ENCODE measurements around the gene LSM11. TPM values are rescaled to one million over a fixed set of nuclear protein-coding genes. Genes with fewer than 3 reads are reported as not detected.

LSM11 gene
- polyA plus RNA-seq, 1 donor from 2014 or later = 30.6 TPM

GRCh38 chr5:157714596-157714864 is 29.0 kb upstream of the LSM11 start:
- Histone ChIP-seq H3K9me3 (ENCODE audit: low read length) (no peaks in the 10 kb centered on the region), H3K79me2 (replicated peaks; ENCODE audit: insufficient read depth, low read length) (no peaks in the 10 kb centered on the region), H3K4me2 (ENCODE audit: low read length) (no peak overlapping the region), H3K27me3 (ENCODE audit: insufficient read depth, low read depth, low read length) (no peaks in the 10 kb centered on the region), H3K4me3 (ENCODE audit: low read length) (no peak overlapping the region), H2AFZ (ENCODE audit: low read depth, low read length) (no peak overlapping the region), H3K36me3 (ENCODE audit: insufficient read depth, low read length) (no peaks in the 10 kb centered on the region), H4K20me1 (ENCODE audit: insufficient read depth) (no peaks in the 10 kb centered on the region), H3F3A (ENCODE audit: insufficient read depth, low read length, poor library complexity, severe bottlenecking) (no peaks in the 10 kb centered on the region), H3K9ac (ENCODE audit: low read length) (no peak overlapping the region), H3K27ac (ENCODE audit: low read length) (no peak overlapping the region), H3K9me2 (ENCODE audit: insufficient read depth, low read length) (no peaks in the 10 kb centered on the region)
- TF ChIP-seq TAF1 (IDR thresholded peaks at IDR 0.05; ENCODE audit: low read depth) = no peak
- TF ChIP-seq EZH2 (IDR thresholded peaks at IDR 0.05; ENCODE audit: borderline replicate concordance, insufficient read depth, low read length, poor library complexity, severe bottlenecking) = no peak
- TF ChIP-seq CTCF (IDR thresholded peaks at IDR 0.05; ENCODE audit: poor library complexity, severe bottlenecking) = no peak
- TF ChIP-seq, protein P1, sequence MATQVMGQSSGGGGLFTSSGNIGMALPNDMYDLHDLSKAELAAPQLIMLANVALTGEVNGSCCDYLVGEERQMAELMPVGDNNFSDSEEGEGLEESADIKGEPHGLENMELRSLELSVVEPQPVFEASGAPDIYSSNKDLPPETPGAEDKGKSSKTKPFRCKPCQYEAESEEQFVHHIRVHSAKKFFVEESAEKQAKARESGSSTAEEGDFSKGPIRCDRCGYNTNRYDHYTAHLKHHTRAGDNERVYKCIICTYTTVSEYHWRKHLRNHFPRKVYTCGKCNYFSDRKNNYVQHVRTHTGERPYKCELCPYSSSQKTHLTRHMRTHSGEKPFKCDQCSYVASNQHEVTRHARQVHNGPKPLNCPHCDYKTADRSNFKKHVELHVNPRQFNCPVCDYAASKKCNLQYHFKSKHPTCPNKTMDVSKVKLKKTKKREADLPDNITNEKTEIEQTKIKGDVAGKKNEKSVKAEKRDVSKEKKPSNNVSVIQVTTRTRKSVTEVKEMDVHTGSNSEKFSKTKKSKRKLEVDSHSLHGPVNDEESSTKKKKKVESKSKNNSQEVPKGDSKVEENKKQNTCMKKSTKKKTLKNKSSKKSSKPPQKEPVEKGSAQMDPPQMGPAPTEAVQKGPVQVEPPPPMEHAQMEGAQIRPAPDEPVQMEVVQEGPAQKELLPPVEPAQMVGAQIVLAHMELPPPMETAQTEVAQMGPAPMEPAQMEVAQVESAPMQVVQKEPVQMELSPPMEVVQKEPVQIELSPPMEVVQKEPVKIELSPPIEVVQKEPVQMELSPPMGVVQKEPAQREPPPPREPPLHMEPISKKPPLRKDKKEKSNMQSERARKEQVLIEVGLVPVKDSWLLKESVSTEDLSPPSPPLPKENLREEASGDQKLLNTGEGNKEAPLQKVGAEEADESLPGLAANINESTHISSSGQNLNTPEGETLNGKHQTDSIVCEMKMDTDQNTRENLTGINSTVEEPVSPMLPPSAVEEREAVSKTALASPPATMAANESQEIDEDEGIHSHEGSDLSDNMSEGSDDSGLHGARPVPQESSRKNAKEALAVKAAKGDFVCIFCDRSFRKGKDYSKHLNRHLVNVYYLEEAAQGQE (IDR thresholded peaks at IDR 0.05; ENCODE audit: borderline replicate concordance) = no peak
- no peak for TF ChIP-seq EP300 (conservative IDR thresholded peaks at IDR 0.05; ENCODE audit: poor library complexity, severe bottlenecking)
- TF ChIP-seq RAD21 (conservative IDR thresholded peaks at IDR 0.05) = no peak
- no peak for TF ChIP-seq SMC3 (conservative IDR thresholded peaks at IDR 0.05; ENCODE audit: poor library complexity)
- TF ChIP-seq POLR2AphosphoS5 (IDR thresholded peaks at IDR 0.05) = no peak
- TF ChIP-seq MXI1 (conservative IDR thresholded peaks at IDR 0.05; ENCODE audit: poor library complexity, severe bottlenecking) = no peak

- TF ChIP-seq SMC3 (conservative IDR thresholded peaks at IDR 0.05; ENCODE audit: poor library complexity) (peak; percentile 88), TAF1 (IDR thresholded peaks at IDR 0.05; ENCODE audit: low read depth) (no peak), CTCF (IDR thresholded peaks at IDR 0.05; ENCODE audit: poor library complexity, severe bottlenecking) (peak; percentile 86), EP300 (conservative IDR thresholded peaks at IDR 0.05; ENCODE audit: poor library complexity, severe bottlenecking) (no peak), EZH2 (IDR thresholded peaks at IDR 0.05; ENCODE audit: borderline replicate concordance, insufficient read depth, low read length, poor library complexity, severe bottlenecking) (no peak), RAD21 (conservative IDR thresholded peaks at IDR 0.05) (peak; percentile 87), MXI1 (conservative IDR thresholded peaks at IDR 0.05; ENCODE audit: poor library complexity, severe bottlenecking) (no peak), POLR2AphosphoS5 (IDR thresholded peaks at IDR 0.05) (no peak)
- TF ChIP-seq, protein P1 (IDR thresholded peaks at IDR 0.05; ENCODE audit: borderline replicate concordance) = no peak
- H3K79me2 ChIP-seq (replicated peaks; ENCODE audit: insufficient read depth, low read length) = no peaks in the 10 kb centered on the region
- H3K4me2 ChIP-seq (ENCODE audit: low read length) = no peak overlapping the region
- no peak overlapping the region for H3K9ac ChIP-seq (ENCODE audit: low read length)
- H3K27me3 ChIP-seq (ENCODE audit: insufficient read depth, low read depth, low read length) = no peaks in the 10 kb centered on the region
- H3K4me3 ChIP-seq (ENCODE audit: low read length) = no peak overlapping the region
- H3K36me3 ChIP-seq (ENCODE audit: insufficient read depth, low read length) = no peaks in the 10 kb centered on the region
- H3K27ac ChIP-seq (ENCODE audit: low read length) = no peak overlapping the region
- H4K20me1 ChIP-seq (ENCODE audit: insufficient read depth) = no peaks in the 10 kb centered on the region
- H3K9me2 ChIP-seq (ENCODE audit: insufficient read depth, low read length) = no peaks in the 10 kb centered on the region
- H2AFZ ChIP-seq (ENCODE audit: low read depth, low read length) = no peak overlapping the region
- no peaks in the 10 kb centered on the region for H3F3A ChIP-seq (ENCODE audit: insufficient read depth, low read length, poor library complexity, severe bottlenecking)
- no peaks in the 10 kb centered on the region for H3K9me3 ChIP-seq (ENCODE audit: low read length)
Measured at GRCh38 chr5:157718519-157718918, 25.0 kb upstream of the LSM11 start.
